GM21515 (cell line): ENCODE measurements around the gene OSMR.

Source experiments
- ATAC-seq: cut with Tn5 transposase; IDR thresholded peaks from one replicate; pipeline ENCODE4 v1.9.1; 2021; ENCODE audit not compliant: unreplicated experiment

The OSMR gene

DNA sequence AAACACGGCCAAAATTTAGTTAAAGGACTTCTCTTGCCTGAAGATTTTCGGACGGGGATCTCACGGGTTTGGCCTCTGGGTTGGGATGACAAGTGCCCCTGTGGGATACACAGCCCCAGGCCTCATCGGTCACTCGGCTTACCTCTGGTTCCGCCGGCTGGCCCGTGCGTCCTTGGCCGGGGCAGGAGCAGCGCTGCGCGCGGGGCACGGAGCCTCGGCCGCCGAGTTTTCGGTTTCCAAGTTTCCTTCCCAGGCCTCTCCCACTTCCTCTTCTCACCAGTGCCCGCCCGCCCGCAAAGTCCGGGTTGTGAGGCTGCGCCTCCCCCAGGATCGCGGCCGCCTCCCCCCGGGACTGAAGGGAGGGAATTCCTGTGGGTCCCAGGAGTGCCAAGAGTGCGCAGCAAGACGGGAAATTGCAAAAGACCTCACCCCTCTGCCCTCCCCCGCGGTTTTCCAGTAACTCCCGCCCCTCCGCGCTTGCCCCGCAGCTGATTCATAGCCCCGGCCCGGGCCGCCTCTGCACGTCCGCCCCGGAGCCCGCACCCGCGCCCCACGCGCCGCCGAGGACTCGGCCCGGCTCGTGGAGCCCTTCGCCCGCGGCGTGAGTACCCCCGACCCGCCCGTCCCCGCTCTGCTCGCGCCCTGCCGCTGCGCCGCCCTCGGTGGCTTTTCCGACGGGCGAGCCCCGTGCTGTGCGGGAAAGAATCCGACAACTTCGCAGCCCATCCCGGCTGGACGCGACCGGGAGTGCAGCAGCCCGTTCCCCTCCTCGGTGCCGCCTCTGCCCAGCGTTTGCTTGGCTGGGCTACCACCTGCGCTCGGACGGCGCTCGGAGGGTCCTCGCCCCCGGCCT lies at the start of gene OSMR:
Gene OSMR (plus strand): TSS at position 487 of the 853 bp plus-strand sequence. CDS start 23,033 bp downstream, outside the sequence.
- ATAC-seq = no peak

DNA sequence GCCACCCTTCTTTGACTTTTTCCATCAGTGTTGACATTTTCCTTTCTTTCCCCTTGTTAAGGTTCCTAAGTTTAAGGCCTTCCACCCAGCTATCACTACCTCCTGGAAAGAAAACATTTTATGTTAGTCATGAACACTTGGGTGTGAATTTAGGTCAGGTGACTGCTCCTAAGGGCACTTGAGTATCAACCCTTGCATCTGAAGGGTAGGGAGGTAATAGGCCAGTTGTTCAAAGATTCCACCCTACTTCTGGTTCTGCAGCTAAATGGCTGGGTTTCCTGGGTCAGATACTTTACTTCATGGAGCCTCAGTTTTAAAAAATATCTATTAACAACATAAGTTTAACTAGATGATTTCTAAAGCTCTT lies 49.1 kb upstream of the OSMR start:
- ATAC-seq = no peak

DNA sequence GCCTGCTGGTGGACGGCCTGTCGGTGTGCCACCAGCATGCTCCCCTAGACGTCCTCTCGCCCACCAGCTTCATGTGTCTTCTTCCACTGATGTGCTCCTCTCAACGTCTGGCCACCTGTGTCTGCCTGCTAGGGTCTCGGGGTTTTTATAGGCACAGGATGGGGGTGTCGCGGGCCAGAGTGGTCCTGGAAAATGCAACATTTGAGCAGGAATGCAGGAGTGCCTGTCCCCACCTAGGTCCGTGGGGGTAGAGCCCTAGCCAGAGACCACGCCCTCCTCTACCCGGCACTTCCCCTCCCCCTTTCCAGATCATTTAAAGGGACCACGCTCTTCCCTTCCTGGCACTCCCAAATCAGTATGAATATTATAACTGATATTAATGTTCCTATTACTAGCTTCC lies 48.0 kb upstream of the OSMR start:
- no peak for ATAC-seq

DNA sequence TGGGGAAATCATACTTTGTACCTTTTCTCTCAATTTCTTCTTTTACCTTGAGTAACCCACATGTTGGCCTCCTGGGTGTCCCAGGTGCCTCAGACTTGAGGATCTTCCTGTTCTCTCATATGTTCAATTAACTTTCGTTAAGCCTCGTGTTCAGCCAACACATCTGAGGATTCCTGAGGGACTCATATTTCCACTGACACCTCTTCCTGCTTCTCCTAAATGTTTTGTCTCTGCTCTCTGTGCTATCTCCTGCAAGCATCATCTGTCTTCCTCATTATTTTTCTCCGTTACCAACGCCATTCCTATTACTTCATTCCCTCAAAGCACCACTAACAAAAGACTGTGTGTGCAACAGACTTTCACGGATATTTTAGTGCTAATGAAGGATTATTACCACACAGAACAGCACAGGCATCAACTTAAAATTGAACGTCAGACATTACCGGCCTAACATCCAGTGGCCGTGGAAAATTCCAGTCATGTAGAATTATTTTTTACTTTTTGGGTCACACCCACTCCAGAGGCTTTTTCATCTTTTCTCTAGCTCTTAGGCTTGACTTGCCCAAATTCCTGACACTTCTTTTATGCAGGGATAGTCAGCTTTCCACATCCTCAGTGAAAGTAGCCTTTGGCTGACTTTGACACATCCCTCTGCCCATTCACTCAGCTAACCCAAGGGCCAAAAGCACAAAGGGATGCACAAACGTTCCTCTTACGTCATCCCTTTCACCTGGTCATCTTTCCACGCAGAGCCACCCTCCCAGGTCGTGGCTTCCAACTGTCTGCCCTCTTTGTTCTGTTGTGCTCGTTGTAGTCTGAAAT lies 46.0 kb upstream of the OSMR start:
- no peak for ATAC-seq

DNA sequence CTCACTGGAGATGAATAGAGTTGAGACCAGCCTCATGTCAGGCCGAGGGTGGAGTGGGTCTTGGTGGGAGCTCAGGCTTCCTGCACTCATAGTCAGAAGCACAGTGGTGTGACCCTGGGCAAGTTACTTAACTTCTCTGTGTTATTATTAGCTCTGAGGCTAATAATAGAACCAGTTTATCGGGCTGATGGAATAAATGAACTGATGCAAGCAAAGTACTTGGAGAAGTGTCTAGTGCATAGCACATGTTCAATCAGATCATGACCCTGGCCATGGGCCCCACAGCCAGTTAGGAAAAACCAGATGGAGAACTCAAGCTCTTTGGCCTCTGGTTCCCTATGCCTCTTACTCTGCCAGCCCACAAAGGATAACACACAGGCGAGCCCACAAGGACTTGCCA lies 45.3 kb upstream of the OSMR start:
- ATAC-seq = no peak

DNA sequence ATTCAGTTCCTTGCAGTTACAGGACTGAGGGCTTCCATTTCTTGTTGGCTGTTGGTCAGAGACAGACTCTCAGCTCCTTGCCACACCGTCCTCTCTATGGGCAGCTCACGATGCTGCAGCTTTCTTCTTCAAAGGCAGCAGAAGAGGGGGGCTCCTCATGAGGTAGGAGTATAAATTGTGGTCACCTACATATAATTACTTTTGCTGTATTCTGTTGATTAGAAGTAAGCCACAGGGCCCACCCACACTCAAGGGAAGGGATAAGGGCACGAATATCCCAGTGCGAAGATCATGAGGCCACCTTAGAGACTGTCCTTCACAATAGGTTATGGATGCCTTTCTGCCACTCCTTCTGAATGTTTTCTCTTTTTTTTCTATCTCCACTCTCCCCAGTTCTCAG lies 43.7 kb upstream of the OSMR start:
- ATAC-seq = no peak

DNA sequence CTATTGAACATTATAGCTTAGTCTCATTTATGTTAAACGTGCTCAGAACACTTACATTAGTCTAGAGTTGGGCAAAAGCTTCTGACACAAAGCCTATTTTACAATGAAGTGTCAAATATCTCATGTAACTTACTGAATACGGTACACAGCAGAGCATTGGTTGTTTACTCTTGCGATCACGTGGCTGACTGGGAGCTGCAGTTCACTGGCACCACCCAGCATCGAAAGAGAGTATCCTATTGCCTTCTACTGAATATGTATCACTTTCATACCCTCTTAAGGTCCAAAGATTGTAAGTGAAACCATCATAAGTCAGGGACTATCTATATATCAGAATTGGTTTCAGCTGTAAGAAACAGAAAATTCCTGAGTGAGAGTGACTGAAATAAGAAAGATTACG lies 42.6 kb upstream of the OSMR start:
- no peak for ATAC-seq

DNA sequence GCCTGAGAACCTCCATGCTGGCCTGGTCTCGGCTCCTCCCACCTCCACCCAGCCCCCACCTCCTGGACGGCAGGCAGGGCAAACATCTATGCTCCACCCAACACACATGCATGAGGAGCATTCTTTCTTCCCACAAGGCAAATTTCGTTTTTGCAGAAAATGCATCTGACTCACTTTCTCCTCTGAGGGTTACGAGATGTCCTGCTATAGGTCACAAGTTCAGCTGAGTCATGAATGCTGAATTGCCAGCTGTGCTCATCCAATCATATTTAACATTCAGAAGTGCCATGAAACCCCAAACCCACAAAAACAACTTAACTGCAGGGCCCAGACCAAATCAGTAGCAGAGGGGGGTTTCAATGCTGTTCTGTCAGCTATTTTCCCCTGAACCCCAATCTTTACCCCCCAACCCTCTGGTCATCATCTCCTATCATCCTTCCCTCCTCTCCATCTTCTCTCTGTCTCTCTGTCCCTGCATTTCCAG lies 39.0 kb upstream of the OSMR start:
- no peak for ATAC-seq

DNA sequence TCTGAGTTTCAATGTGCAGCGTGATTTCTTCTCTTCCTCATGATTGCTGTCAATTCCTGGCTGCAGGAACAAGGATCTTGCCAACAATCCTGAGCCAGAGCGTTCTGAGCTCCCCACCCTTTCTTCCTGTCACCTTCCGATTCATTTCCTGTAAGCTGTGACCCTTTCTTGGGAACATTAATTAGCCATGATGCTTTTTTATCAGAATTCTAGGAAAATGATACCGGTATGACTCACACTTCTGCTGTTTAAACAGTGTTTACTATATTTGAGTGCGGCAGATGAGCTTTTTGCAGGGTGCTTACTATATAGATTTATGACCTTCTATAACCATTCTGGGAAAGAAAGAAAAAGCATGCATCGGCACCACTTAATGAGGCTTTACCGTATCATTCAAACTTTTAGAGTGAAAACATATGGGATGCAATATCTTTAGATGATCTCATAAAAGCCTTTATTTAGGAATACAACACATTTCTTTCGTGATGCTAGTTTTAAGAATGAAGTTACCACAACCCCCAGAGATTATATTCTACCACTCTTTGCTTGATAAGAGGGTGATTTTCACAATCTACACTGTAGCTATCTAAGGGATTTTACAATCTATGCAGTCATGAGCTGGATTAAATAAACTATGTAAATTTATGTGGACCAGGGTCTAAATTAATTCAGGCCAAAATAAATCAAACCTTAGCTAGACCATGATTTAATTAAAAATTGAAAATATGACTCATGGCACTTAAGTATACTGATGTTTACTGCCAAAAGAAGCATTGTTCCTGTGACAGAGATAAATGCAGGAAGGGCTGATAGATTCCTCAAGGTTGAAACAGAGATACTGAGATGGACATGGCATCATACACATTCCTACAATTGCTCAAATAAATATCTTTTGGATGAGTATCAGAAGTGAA lies 38.0 kb upstream of the OSMR start:
- no peak for ATAC-seq

DNA sequence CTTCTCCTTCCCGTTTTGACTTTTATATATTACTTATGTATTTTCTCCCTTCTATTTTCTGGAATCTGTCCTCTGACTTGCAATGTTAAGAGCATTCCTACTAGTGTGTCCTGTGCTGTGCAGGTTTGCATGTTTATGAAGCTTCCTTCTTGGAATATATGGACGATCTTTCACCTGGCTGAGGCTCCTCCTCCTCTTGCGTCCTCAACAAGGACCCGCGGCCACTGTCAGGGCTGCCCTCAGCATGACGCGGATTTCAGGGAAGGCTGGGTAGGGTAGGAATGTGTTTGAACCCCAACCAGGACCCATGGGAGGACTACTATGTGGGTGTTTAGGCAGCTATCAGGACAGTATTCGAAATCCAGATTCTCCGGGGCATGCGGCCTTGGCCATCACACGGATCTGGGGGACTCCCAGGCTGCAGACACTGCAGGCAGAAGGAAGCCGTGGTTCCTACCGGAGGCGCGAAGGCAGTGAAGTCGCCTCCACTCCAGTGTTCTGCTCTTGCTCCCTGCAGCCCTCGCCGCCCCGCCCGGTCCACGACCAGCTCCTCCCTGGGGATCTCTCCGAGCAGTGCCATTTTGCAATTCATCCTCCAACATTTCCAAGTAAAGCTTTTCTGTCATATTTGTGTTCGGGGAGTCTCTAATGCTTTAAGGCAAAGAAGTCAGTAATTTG lies 37.0 kb upstream of the OSMR start:
- no peak for ATAC-seq

DNA sequence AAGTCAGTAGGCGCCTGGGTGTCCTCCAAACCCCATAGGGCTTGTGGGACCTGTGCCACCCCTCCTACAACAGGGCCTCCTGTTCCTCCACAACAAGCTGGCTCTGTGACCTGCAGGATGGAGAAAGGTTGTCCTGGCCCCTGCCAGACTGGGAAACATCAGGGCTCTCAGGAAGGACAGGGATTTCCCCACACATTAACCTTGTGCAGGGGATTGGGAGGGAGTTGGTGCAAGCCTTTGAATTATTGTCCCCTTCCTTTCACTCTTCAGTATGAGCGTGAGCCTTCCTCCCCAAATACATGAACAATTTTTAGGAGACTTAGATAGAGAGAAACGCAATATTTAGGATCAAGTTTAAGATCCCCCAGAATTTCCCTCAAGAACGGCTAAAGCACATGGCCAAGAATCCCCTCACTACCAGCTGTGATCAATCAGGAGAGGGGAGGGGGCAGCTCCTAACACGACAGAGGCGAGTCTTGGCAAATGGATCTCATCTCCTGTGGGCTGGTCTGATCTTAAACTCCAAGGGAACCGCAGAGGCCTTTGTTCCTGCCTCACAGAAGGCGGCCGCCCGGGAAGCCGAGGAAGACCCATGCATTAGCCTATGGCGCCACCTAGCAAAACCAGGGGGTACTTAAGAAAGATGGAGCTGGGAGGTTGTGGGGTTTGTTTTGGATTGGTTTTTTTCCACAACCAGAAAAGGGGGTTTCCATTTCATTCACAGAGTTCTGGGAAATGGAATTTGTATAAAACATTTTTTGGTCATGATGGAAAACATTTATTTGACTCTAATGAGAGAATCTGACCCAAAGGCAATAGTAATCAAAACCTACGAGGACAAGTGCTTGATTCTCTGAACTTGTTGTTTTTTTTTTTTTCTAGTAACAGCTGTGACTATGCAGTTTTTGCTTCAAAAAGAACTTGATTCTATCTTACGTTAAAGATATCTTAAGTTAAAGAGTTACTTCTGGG lies 36.1 kb upstream of the OSMR start:
- peak; percentile 79 for ATAC-seq

DNA sequence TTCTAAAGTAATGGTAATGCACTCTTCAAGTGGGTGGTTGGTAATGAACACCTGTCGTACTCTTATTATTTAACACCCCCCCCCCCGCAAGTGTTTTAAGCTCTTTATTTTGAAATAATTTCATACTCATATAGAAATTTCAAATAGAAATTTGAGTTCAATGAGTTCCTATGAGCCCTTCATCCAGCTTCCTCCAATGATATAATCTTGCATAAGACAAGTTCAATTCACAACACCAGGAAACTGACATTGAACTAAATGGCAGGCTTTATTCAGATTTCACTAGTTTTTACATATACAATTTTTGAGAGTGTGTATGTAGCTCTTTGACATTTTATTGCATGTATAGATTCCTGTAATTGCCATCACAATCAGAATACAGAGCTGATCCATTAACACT lies 30.9 kb upstream of the OSMR start:
- ATAC-seq = no peak

DNA sequence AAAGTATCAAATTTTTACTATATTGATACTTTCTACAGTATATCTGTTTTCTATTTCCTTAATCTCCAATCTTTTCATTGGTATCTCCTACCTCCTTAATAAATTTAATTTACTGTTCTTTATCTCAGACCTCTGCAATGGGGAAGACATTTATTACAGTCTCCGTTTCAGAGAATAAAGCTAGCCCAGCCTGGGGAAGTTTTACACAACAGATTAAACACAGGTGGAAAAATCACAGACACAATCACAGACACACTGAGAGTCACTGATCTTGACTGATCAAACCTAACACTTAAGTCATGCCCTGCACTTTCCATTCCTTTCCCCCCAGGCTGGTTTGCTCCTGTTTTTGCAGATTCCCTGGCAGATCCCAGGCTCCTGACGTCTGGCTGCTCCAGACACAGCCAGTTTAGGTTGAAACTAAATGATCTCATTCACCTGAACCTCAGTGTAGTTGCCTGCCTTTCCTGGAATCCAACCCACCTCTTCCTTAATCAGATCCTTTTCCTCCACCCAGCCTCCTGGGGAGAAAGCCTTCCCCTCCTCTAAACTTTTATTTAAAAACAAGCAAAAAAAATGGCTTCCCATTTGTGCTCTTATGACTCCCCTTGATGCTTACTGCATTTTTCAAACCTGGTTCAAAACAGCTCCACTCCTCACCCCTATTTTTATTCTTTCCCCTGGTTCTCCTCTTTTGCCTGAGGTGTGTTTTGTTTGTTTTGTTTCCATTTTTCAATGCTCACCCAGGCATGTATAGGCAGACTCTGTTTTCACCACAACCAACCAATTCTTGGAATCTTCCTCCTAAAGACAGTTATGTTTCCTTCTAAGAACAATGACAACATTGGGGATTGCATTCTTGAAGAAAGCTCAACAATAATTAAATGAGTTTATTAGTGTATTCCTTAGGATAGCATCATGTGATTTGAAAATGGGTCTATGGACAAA lies 29.5 kb upstream of the OSMR start:
- ATAC-seq = no peak

DNA sequence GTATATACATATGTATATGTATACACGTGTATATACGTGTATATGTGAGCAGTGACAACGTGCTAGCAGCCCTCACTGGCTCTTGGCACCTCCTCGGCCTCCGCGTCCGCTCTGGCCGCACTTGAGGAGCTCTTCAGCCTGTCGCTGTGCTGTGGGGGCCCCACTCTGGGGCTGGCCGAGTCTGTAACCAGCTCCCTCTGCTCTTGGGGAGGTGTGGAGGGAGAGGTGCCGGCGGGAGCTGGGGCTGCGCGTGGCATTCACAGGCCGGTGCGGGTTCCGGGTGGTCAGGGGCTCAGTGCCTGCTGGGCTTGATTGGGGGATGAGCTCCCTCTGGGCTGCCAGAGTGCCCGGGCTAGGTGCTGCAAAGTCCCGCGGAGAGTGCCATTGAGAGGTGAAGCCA lies 24.1 kb upstream of the OSMR start:
- ATAC-seq = no peak

DNA sequence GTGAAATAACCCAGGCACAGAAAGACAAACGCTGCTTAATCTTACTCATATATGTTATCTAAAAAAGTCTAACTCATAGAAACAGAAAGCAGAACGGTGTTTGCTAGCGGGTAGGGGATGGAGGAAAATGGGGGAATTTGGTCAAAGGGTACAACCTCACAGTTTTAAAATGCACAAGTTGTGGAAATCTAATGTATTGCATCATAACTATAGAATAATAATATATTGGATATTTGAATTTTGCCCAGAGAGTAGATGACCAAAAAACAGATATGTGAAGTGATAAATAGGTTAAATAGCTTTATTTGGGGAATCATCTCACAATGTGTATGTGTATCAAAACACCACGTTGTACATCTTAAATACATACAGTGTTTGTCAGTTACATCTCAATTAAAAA lies 22.3 kb upstream of the OSMR start:
- ATAC-seq = no peak

DNA sequence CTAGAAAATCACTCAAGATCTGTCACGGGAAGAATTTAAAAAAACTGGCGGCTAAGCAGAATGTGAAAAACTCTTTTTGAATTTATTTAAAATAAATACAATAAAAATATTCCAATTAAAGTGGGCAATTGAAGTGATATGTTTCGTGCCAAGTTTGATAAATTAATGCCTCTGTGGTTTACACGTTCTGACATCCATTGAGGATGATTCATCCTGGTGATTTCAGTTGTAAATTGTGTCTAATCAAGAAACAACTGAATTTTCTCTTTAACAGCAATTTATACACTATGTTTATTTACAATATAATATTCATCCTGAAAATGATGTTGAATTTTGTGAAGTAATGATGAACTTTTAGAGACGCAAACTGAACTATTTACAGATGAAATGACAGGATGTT lies 21.0 kb upstream of the OSMR start:
- no peak for ATAC-seq

DNA sequence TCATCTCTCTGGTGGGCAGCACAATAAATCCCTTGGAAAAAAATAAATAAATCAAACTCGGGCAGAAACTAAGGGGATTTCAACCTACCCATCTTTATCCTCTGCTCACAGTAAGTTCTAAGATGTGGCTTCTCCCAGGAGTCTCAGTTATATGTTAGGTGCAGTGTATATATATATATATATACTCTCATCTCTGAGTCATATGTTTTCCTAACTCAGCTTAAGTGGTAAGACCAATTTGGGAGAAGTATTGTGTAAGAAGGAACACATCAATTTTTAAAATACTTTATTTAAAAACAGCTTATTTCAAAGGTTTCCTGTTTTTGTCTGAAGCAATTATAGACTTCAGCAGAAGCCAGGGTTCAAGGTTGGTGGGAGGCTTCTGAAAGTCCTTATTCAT lies 20.3 kb upstream of the OSMR start:
- no peak for ATAC-seq

DNA sequence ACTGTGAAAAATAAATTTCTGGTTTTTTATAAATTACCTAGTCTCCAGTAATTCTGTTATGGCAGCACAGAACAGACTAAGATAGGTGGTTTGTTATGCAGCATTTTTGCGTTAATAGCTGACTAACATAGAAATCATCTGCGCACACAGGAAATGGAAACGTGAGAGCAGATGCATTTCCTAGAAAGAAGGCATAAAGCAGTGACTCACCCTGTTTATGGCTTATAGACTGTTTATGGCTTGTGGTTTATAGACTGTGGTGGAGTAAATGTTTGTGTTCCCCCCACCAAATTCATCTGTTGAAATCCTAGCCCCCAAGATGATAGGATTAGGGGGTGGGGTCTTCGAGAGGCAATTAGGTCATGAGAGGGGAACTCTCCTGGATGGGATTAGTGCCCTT lies 18.3 kb upstream of the OSMR start:
- no peak for ATAC-seq
